H1 (cell line): Measurements from ENCODE around the gene SERPINE2. TPM values are rescaled to one million over a fixed set of nuclear protein-coding genes. Genes with fewer than 3 reads are reported as not detected.

Source experiments
- CBX8 ChIP-seq: fragments of 300-800, 300-1000 bp; sonication (generic); IDR thresholded peaks from 2 replicates; pipeline ENCODE4 v1.7.1; 2016; ENCODE audit warnings: low read depth, low read length, borderline replicate concordance
- CHD1 ChIP-seq: IDR thresholded peaks from 2 replicates; pipeline ENCODE4 v1.6.1; 2012; ENCODE audit warnings: low read depth, low read length, improper control_type of control experiment
- CHD7 ChIP-seq: fragments of 300-600 bp; sonication (generic); IDR thresholded peaks from 2 replicates; pipeline ENCODE4 v1.7.1; 2012; ENCODE audit warnings: low read length, moderate library complexity, mild to moderate bottlenecking, inconsistent platforms; ENCODE audit not compliant: insufficient replicate concordance
- CREB1 ChIP-seq: IDR thresholded peaks from 2 replicates; pipeline ENCODE4 v1.6.1; 2012; ENCODE audit warnings: inconsistent platforms
- EGR1 ChIP-seq: IDR thresholded peaks from 2 replicates; pipeline ENCODE4 v1.6.1; 2011; ENCODE audit warnings: low read depth, low read length, borderline replicate concordance
- POU5F1 ChIP-seq: IDR thresholded peaks from 2 replicates; pipeline ENCODE4 v1.6.1; 2011; ENCODE audit warnings: low read depth, mild to moderate bottlenecking, low read length, moderate library complexity
- RBBP5 ChIP-seq: IDR thresholded peaks from 2 replicates; pipeline ENCODE4 v1.7.1; 2012; ENCODE audit warnings: low read depth, mild to moderate bottlenecking, inconsistent platforms, low read length, moderate library complexity, borderline replicate concordance
- RXRA ChIP-seq: IDR thresholded peaks from 2 replicates; pipeline ENCODE4 v1.6.1; 2011; ENCODE audit warnings: low read depth, mild to moderate bottlenecking, low read length, moderate library complexity; ENCODE audit not compliant: insufficient read depth
- SAP30 ChIP-seq: fragments of 300-600 bp; sonication (generic); IDR thresholded peaks from 2 replicates; pipeline ENCODE4 v1.7.1; 2012; ENCODE audit warnings: low read length, moderate library complexity, mild to moderate bottlenecking, inconsistent platforms; ENCODE audit not compliant: insufficient read depth, insufficient replicate concordance
- SIN3A ChIP-seq, 2 experiments: IDR thresholded peaks in 1 of 2; conservative IDR thresholded peaks in 1 of 2; 2 replicates each; pipeline ENCODE4 v1.6.1; 2011 to 2012; ENCODE audit warnings: low read length in 2 of 2, improper control_type of control experiment in 1 of 2, low read depth in 1 of 2, mild to moderate bottlenecking in 1 of 2
- SIX5 ChIP-seq: IDR thresholded peaks from 2 replicates; pipeline ENCODE4 v1.6.1; 2011; ENCODE audit warnings: mild to moderate bottlenecking, low read depth, low read length
- SRF ChIP-seq: IDR thresholded peaks from 2 replicates; pipeline ENCODE4 v1.6.1; 2011; ENCODE audit warnings: mild to moderate bottlenecking, low read depth, low read length, moderate library complexity
- TEAD4 ChIP-seq: IDR thresholded peaks from 2 replicates; pipeline ENCODE4 v1.6.1; 2012; ENCODE audit warnings: low read depth, low read length, inconsistent platforms, mixed read lengths
- polyA plus RNA-seq, 7 experiments: library from polyadenylated mRNA; depleted of rRNA in 3 of 7; stranded (reverse) in 5 of 7; unstranded in 2 of 7; fragments of >200 nt in 5 of 7; fragments of 200-250 nt in 2 of 7; gene quantifications; 1 replicate in 5 of 7; 2 replicates in 1 of 7; 4 replicates in 1 of 7; pipeline versions ENCODE4 v1.2.1 to v1.2.3, GENCODE V29; 2011 to 2013; ENCODE audit warnings: missing spikeins in 2 of 7, mixed read lengths in 2 of 7
- total RNA-seq: library from RNA; stranded (reverse); fragmentation: NEBNext Ultra II Directional; extraction: Animal tissue kit (Norgen Biotek cat#: 25700); gene quantifications from 2 replicates; pipeline ENCODE4 v1.2.1, GENCODE V29; 2021

Gene SERPINE2
- total and polyA plus RNA-seq, 2 of the 8 experiments (the other 6 are each of a cell fraction or from before 2014, with no cell fraction given), result 26.2 to 76.0 TPM

- no peak for TF ChIP-seq CHD7
- no peak for TF ChIP-seq CREB1
- TF ChIP-seq RBBP5, result no peak
- TF ChIP-seq CBX8, result no peak
- TF ChIP-seq SIX5, result no peak
- no peak for TF ChIP-seq SIN3A (conservative IDR thresholded peaks at IDR 0.05 in 1 of 2, IDR thresholded peaks at IDR 0.05 in 1 of 2; ENCODE audit: low read depth in 1 of 2, low read length in 2 of 2)
- TF ChIP-seq SAP30, result no peak
- no peak for TF ChIP-seq SRF
- no peak for TF ChIP-seq POU5F1
- no peak for TF ChIP-seq CHD1
- TF ChIP-seq TEAD4, result no peak
- TF ChIP-seq RXRA, result no peak
- no peak for TF ChIP-seq EGR1
Observed at GRCh38 chr2:223995569-223995968, 43.5 kb downstream of the SERPINE2 start (continued).
